Astrocyte of the cerebellum (primary cell): Measurements from ENCODE around the gene TPP1.

Experiments used
- DNase-seq: peaks from one replicate; pipeline ENCODE4 v3.0.0-alpha.2; 2011; ENCODE audit warnings: low read depth
- H3K4me3 ChIP-seq: 2 replicates; pipeline ENCODE4 v1.5.1; 2011; ENCODE audit warnings: mild to moderate bottlenecking, low read depth, low read length, moderate library complexity
- CTCF ChIP-seq: IDR thresholded peaks from 2 replicates; pipeline ENCODE4 v1.5.1; 2012; ENCODE audit warnings: low read length, low read depth, moderate library complexity, mild to moderate bottlenecking; ENCODE audit errors: missing control alignments
- in situ Hi-C: cut with HindIII; loops from 2 replicates; pipeline ENCODE4 v1.10.0; 2017; ENCODE audit warnings: low sequenced_read_pairs

TPP1 gene

DNA sequence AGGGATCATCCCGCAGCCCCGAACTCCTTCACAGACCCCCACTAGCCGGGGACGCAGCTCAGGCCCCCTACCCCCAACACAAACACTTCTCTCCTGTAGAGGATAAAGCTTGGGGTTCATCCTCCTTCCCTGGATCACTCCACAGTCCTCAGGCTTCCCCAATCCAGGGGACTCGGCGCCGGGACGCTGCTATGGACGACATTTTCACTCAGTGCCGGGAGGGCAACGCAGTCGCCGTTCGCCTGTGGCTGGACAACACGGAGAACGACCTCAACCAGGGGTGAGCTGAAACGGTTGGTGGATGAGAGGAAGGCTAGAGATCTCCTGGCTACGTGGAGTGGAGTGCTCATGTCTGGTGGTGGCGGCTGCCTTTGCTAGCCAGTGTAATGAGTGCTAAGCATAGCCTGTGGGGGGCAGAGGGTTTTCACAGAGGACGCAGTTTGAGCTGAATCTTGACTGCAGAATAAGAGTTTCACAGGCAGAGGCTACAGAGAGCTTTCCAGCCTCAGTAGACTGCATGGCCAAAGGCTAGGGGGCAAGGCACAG, 15.1 kb downstream of the TPP1 start:
- in situ Hi-C loops, result no loop called here
- DNase-seq, result peak; percentile 37
- TF ChIP-seq CTCF, result peak; percentile 25
- peak overlapping the region; percentile 99 for H3K4me3 ChIP-seq

DNA sequence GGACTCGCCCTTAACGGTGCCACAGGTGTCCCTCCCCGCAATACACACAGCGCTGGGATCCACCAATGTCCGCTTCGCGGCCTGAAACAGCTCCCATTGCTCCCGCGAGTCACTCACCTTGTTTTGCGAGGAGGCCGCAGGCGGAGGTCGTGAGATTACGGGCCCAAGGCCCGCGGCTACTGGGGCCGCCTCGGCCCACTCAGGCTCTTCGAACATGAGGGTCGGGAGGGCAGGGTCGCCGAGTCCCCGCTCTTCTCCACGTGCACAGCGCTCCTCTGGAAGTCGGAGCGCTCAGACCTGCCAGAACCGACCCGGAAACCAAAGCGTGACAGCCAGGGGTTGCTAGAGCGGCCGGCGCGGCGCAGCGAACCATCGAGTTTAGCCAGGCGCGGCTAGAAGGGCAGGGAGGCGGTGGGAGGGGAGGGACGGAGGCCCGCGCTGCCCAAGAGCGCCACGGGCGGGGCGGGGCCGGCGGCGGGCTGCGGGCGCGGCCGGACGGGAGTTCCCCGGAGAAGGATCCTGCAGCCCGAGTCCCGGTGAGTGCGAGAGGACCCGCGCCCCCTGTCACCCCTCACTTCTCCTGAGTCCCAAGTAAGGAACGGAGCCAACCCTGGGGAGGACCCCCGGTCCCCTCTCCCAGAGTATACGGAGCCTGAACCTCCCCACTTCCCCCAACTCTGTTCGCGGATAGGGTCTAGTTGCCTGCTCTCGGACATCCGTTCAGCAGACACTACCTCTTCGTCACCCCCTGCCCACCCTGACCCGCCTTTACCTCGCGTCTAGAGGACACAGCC, 15.7 kb downstream of the TPP1 start, which contains the start of the genes ILK and RRP8:
ILK (plus strand) TSS at position 488 of the 794 bp plus-strand sequence. CDS start 498 bp downstream, outside the sequence.
RRP8 (minus strand) TSS at position 330 of the 794 bp plus-strand sequence; CDS start at position 216, 114 bp downstream.
- DNase-seq, result peak; percentile 66
- peak; percentile 18 for TF ChIP-seq CTCF

GRCh38 chr11:6602096-6602940, 16.9 kb downstream of the TPP1 start:
- TF ChIP-seq CTCF, result no peak
- in situ Hi-C loops, result no loop called here
- peak overlapping the region; percentile 99 for H3K4me3 ChIP-seq
- no peak for DNase-seq

More for the DNA sequence above, 15.7 kb downstream of the TPP1 start, which contains the start of the genes ILK and RRP8:
- peak within 1 kb of the TSS; percentile 99 for H3K4me3 ChIP-seq
- in situ Hi-C loops, result no loop called here

DNA sequence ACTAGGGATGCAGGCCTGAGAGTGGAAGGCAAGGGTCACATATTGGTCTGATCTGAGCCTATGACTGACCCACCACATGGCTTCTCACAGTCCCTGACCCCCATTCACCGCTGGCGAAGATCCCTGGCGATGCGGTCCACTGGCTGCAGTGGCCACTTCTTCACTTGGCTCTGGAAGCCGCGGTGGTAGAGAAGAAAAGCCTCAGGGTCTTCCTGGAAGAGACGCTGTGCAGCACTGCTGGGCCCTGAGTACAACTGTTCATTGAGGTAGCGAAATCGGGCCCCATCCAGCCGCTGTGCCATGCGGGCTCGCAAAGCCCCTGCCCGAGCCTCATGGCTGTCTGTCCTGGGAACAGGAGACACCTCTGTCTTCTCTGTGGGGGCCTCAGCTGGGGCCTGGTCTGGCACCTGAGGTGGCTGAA, 18.2 kb downstream of the TPP1 start:
- H3K4me3 ChIP-seq, result no peak overlapping the region
- DNase-seq, result no peak
- in situ Hi-C loops, result no loop called here
- no peak for TF ChIP-seq CTCF

- TF ChIP-seq CTCF, result no peak
- H3K4me3 ChIP-seq, result no peak overlapping the region
- no peak for DNase-seq
- in situ Hi-C loops, result no loop called here
These were observed 19.3 kb downstream of the TPP1 start for GRCh38 chr11:6599881-6600390.

DNA sequence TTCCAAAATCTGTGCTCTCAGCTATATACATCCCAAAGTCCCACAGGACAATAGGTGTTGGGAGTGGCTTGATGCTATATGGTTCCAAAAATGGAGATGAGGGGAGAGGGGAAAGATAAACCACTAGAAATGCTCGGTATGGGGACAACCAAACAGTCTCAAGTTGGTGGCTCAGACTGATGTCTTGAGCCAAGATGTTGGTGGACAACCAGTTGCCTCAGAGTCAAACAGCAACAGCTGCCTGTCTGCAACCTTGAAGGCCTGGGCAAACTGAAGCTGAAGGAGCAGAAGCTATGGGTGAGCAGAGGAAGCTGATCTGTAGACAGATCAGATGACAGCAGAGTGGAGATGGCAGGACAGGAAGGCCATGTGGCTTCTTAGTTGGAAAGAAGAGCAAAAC, 19.8 kb downstream of the TPP1 start:
- H3K4me3 ChIP-seq, result no peak overlapping the region
- in situ Hi-C loops, result no loop called here
- no peak for TF ChIP-seq CTCF
- no peak for DNase-seq
